PC-9 (cell line): ENCODE measurements around the gene KLK3.

ENCODE experiments used
- CTCF ChIP-seq: fragments of 200-600 bp; sonication (generic); conservative IDR thresholded peaks from 2 replicates; pipeline ENCODE4 v1.6.1; 2017; ENCODE audit warnings: mixed run types, antibody characterized with exemption, mild to moderate bottlenecking, moderate library complexity
- EZH2 ChIP-seq: fragments of 200-600 bp; sonication (generic); IDR thresholded peaks from 2 replicates; pipeline ENCODE4 v1.8.0; 2017; ENCODE audit warnings: antibody characterized with exemption, low read depth

GRCh38 chr19:50889638-50890037 lies 34.9 kb downstream of the KLK3 start:
- no peak for TF ChIP-seq CTCF
- TF ChIP-seq EZH2: no peak
